Left ventricle myocardium inferior (tissue), 1 donor: ENCODE measurements around the gene PM20D2. TPM values are rescaled to one million over a fixed set of nuclear protein-coding genes. Genes with fewer than 3 reads are reported as not detected.

ENCODE experiments used
- DNase-seq: peaks from one replicate; pipeline ENCODE4 v3.0.0-alpha.2; 2020
- H3K27ac ChIP-seq: fragments of 200-600 bp; replicated peaks from 2 replicates; pipeline ENCODE4 v1.8.0; 2021
- H3K27me3 ChIP-seq: fragments of 200-600 bp; 2 replicates; pipeline ENCODE4 v1.8.0; 2021; ENCODE audit warnings: low read depth
- H3K36me3 ChIP-seq: fragments of 200-600 bp; 2 replicates; pipeline ENCODE4 v1.8.0; 2021
- H3K4me1 ChIP-seq: fragments of 200-600 bp; 2 replicates; pipeline ENCODE4 v1.8.0; 2021
- H3K4me3 ChIP-seq: fragments of 200-600 bp; 2 replicates; pipeline ENCODE4 v1.8.0; 2021; ENCODE audit warnings: mild to moderate bottlenecking, moderate library complexity
- H3K9me3 ChIP-seq: fragments of 200-600 bp; replicated peaks from 2 replicates; pipeline ENCODE4 v1.8.0; 2021
- CTCF ChIP-seq: fragments of 200-600 bp; IDR thresholded peaks from 2 replicates; pipeline ENCODE4 v1.8.0; 2021; ENCODE audit warnings: antibody characterized with exemption, mild to moderate bottlenecking, borderline replicate concordance
- intact Hi-C: fragments of 100-400 bp; cut with micrococcal nuclease; formaldehyde crosslinking; loops from one replicate; pipeline ENCODE4 v1.11.0; 2022
- total RNA-seq: library from RNA; stranded (reverse); fragmentation: NEBNext Ultra II Directional; extraction: Animal tissue kit (Norgen Biotek cat#: 25700); gene quantifications from one replicate; pipeline ENCODE4 v1.2.1, GENCODE V29; 2021
- donor health status: DM: no; HTN: yes; CAD: no; lungs with severe emphysema.

Gene PM20D2
- total RNA-seq, 1 donor from 2014 or later, result 14.3 TPM

- Histone ChIP-seq H3K4me1 (peaks cover 14% of the 10 kb centered on the region), H3K9me3 (no peaks in the 10 kb centered on the region), H3K36me3 (peaks cover 37% of the 10 kb centered on the region), H3K4me3 (no peak overlapping the region), H3K27me3 (no peaks in the 10 kb centered on the region), H3K27ac (peak overlapping the region; percentile 82)
- DNase-seq, result no peak
- no peak for TF ChIP-seq CTCF
- intact Hi-C loops, result no loop called here
These were observed 14.7 kb downstream of the PM20D2 start for GRCh38 chr6:89160331-89161092.

GRCh38 chr6:89161326-89162046 is 15.6 kb downstream of the PM20D2 start:
- H3K36me3 ChIP-seq, result peaks cover 39% of the 10 kb centered on the region

GRCh38 chr6:89162047-89162371 is 16.2 kb downstream of the PM20D2 start:
- peaks cover 37% of the 10 kb centered on the region for H3K36me3 ChIP-seq

More at GRCh38 chr6:89161326-89162046, 15.6 kb downstream of the PM20D2 start:
- Histone ChIP-seq H3K4me1 (peaks cover 14% of the 10 kb centered on the region), H3K27me3 (no peaks in the 10 kb centered on the region), H3K27ac (peak overlapping the region; percentile 82), H3K4me3 (peak overlapping the region; percentile 2), H3K9me3 (no peaks in the 10 kb centered on the region)
- TF ChIP-seq CTCF, result no peak
- intact Hi-C loops, result no loop called here
- DNase-seq, result no peak

GRCh38 chr6:89172131-89172530 is 26.3 kb downstream of the PM20D2 start:
- H3K9me3 ChIP-seq, result no peaks in the 10 kb centered on the region

More at GRCh38 chr6:89162047-89162371, 16.2 kb downstream of the PM20D2 start:
- Histone ChIP-seq H3K27ac (peak overlapping the region; percentile 82), H3K4me1 (peaks cover 14% of the 10 kb centered on the region), H3K27me3 (no peaks in the 10 kb centered on the region), H3K9me3 (no peaks in the 10 kb centered on the region), H3K4me3 (peak overlapping the region; percentile 2)
- DNase-seq, result no peak
- intact Hi-C loops, result no loop called here
- TF ChIP-seq CTCF, result no peak

DNA sequence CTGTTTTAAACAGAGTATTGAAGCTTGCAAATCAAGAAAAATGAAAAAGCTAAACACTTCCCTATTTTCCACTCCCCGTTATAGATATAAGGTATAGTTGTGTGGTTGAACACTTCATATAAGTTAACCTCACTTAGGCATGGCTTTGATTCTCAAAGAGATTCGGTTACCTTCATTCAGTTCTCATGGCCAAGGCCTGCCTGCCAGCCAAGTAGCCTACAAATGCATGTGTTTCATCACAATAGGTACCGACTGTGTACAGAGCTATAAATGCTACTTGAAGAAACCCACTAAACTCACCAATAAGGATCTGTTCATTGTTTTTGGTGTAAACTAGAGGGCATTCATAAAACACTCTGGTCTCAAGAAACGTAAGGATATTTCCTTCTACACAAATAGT is 27.8 kb downstream of the PM20D2 start:
- no peak for DNase-seq
- intact Hi-C loops, result no loop called here
- no peaks in the 10 kb centered on the region for H3K27me3 ChIP-seq
- H3K9me3 ChIP-seq, result no peaks in the 10 kb centered on the region
- H3K27ac ChIP-seq, result no peak overlapping the region
- no peaks in the 10 kb centered on the region for H3K4me1 ChIP-seq
- H3K4me3 ChIP-seq, result no peak overlapping the region
- no peak for TF ChIP-seq CTCF
- no peaks in the 10 kb centered on the region for H3K36me3 ChIP-seq

More at GRCh38 chr6:89172131-89172530, 26.3 kb downstream of the PM20D2 start:
- no peak overlapping the region for H3K4me3 ChIP-seq
- no peaks in the 10 kb centered on the region for H3K36me3 ChIP-seq
- no peaks in the 10 kb centered on the region for H3K4me1 ChIP-seq
- H3K27me3 ChIP-seq, result no peaks in the 10 kb centered on the region
- H3K27ac ChIP-seq, result no peak overlapping the region
- intact Hi-C loops, result no loop called here
- no peak for TF ChIP-seq CTCF
- DNase-seq, result no peak
